ENCODE data around the gene CASZ1. TPM values are rescaled to one million over a fixed set of nuclear protein-coding genes. Genes with fewer than 3 reads are reported as not detected.

CASZ1 gene
- total and polyA plus RNA-seq, 12 donors, result 19.5 to 79.8 (median 64.7) TPM

GRCh38 chr1:10614377-10615225, 181.8 kb downstream of the CASZ1 start:
- no peak overlapping the region for H3K4me3 ChIP-seq
- no peaks in the 10 kb centered on the region for H3K27me3 ChIP-seq
- peaks cover 0 to 10% (median 0%) of the 10 kb centered on the region in 9 donors for H3K36me3 ChIP-seq
- intact Hi-C loops (cut with DNase I), result no loop called here
- H3K9me3 ChIP-seq, result no peaks in the 10 kb centered on the region
- peaks cover 0 to 25% (median 10%) of the 10 kb centered on the region in 9 donors for H3K4me1 ChIP-seq
- no peak for TF ChIP-seq CTCF (IDR thresholded peaks at IDR 0.05)
- WGBS, 2 donors, result 93 to 95% methylated on average over 18 of the region's 18 CpGs
- H3K27ac ChIP-seq, result no peak overlapping the region
- no peak for DNase-seq
- ATAC-seq, result no peak

- Histone ChIP-seq H3K36me3 (peaks cover 0 to 8% (median 0%) of the 10 kb centered on the region in 9 donors), H3K9me3 (no peaks in the 10 kb centered on the region), H3K27ac (no peak overlapping the region), H3K4me1 (peaks cover 0 to 25% (median 10%) of the 10 kb centered on the region in 9 donors), H3K4me3 (no peak overlapping the region), H3K27me3 (no peaks in the 10 kb centered on the region)
- DNase-seq (no peak), ATAC-seq (no peak)
- intact Hi-C loops (cut with DNase I), result no loop called here
- TF ChIP-seq CTCF (IDR thresholded peaks at IDR 0.05), result no peak
- WGBS, 2 donors, result 92 to 95% methylated on average over 8 of the region's 8 CpGs
Measured at GRCh38 chr1:10613861-10614260, 182.6 kb downstream of the CASZ1 start.

GRCh38 chr1:10613340-10613739, 183.1 kb downstream of the CASZ1 start:
- peaks cover 0 to 3% (median 0%) of the 10 kb centered on the region in 9 donors for H3K36me3 ChIP-seq
- no peak for DNase-seq
- H3K9me3 ChIP-seq, result no peaks in the 10 kb centered on the region
- no peak for ATAC-seq
- 96 to 98% methylated on average over 10 of the region's 10 CpGs for WGBS, 2 donors
- no peak overlapping the region for H3K27ac ChIP-seq
- no peak for TF ChIP-seq CTCF (IDR thresholded peaks at IDR 0.05)
- intact Hi-C loops (cut with DNase I), result no loop called here
- H3K4me3 ChIP-seq, result no peak overlapping the region
- peaks cover 0 to 25% (median 10%) of the 10 kb centered on the region in 9 donors for H3K4me1 ChIP-seq
- H3K27me3 ChIP-seq, result no peaks in the 10 kb centered on the region

GRCh38 chr1:10612436-10613160, 183.8 kb downstream of the CASZ1 start:
- DNase-seq (peak in 1 of 2 donors; percentile 31), ATAC-seq (peak in 7 of 8 donors; percentile 33 to 86 (median 75))
- no peak for TF ChIP-seq CTCF (IDR thresholded peaks at IDR 0.05)
- H3K9me3 ChIP-seq, result no peaks in the 10 kb centered on the region
- no peaks in the 10 kb centered on the region for H3K27me3 ChIP-seq
- no peak overlapping the region for H3K4me3 ChIP-seq
- peaks cover 0 to 25% (median 10%) of the 10 kb centered on the region in 9 donors for H3K4me1 ChIP-seq
- intact Hi-C loops (cut with DNase I), result no loop called here
- no peaks in the 10 kb centered on the region for H3K36me3 ChIP-seq
- peak overlapping the region in 1 of 10 donors; percentile 44 for H3K27ac ChIP-seq
- 70 to 72% methylated on average over 12 of the region's 12 CpGs for WGBS, 2 donors
